Stimulated activated CD4-positive, alpha-beta T cell treated with anti-CD3 and anti-CD28 coated beads, Interleukin-15, amount 100 ng/mL, for 1 hour (primary cell): ENCODE data around the gene LSAMP.

Experiments
- DNase-seq, 2 donors: peaks; one replicate each; pipeline ENCODE4 v3.0.0-alpha.2; 2020; ENCODE audit warnings: low read depth in 1 of 2, low spot score in 1 of 2

LSAMP gene

DNA sequence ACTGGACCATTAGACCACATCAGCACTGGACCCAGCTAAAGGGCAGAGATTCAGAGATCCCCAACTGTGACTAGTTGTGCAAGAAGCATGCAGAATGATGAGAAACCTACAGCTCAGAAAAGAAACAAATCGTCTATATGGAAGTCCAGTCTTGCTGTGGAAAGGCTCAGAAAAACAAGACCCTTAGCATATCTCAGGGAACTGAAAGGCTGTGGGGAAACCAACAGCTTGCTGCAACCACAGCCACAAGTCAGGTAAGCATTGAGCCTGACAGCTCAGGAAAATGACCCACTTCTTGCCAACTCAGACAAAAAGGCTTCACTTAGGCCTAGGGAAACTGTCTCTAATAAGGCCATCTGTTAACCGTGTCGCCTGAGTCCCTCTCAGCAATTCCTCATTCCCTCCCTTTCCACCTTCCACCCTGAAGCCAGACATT, 145.6 kb downstream of the LSAMP start:
- DNase-seq: no peak

- no peak for DNase-seq
These were observed 147.1 kb downstream of the LSAMP start for GRCh38 chr3:116298151-116298550.

GRCh38 chr3:116291141-116291540, 154.1 kb downstream of the LSAMP start:
- DNase-seq: no peak

GRCh38 chr3:116288485-116288884, 156.8 kb downstream of the LSAMP start:
- DNase-seq: no peak

DNA sequence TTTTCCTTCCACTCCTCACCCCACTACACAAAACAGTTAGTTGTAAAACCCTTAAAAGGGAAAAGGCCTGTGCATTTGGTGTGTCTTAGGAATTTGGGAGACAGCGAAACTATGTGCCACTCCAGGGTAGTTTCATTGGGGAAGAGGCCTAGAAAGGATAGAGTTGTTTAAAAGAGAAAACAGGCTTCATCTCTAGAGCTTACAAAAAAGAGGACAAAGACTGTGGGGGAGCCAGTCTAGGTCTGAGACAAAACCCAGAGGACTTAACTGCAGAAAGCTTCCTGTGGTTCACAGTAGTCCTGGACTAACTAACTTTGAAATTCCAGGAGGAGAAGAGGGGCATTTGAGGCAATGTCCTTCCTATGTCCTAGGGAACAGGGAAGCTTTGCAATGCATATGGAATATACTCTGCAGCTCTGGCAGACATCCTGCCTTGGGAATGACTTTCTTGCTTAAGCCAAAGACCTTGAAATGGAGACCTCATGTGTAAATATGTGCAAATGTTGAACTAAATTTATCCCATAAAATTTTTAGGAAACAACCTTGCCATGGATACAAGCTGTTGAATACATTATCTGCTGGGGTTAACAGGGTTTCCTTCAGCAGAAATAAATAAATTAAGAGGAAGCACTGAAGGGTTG, 159.4 kb downstream of the LSAMP start:
- no peak for DNase-seq

DNA sequence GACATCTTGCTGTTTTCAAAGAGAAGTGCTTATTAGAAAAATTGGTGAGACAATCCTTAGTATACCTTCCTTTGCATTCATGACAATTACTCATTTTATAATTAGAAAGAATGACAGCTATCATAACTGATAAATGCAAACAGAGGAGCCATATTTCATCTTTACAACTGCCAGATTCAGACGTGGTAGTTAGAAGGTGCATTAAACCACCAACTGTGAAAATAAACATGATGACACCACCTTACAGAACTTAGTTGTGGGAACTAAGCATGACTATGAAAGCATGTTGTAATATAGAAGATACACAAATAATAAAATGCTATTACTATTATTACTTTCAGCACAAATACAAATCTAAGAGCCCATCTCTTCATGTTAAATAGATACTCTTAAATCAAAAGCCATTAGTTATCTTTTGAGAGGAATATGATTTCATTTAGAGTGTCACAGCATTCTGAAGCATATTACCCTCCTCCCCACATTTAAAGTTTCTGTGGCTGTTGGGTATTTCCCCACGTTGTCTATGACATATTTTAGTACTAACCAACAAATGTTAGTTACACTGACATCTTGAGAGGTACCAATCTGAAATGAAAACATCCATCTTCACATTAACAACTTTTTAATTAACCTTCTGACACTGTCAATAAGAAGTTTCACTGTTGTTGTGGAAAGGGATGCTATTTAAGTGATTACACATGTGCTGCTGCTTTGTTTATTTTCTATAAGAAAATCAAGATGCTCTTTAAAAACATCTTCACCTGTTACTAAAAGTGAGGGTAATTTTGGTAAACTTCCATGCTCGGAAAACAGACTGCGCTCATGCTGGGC, 163.8 kb downstream of the LSAMP start:
- no peak for DNase-seq

DNA sequence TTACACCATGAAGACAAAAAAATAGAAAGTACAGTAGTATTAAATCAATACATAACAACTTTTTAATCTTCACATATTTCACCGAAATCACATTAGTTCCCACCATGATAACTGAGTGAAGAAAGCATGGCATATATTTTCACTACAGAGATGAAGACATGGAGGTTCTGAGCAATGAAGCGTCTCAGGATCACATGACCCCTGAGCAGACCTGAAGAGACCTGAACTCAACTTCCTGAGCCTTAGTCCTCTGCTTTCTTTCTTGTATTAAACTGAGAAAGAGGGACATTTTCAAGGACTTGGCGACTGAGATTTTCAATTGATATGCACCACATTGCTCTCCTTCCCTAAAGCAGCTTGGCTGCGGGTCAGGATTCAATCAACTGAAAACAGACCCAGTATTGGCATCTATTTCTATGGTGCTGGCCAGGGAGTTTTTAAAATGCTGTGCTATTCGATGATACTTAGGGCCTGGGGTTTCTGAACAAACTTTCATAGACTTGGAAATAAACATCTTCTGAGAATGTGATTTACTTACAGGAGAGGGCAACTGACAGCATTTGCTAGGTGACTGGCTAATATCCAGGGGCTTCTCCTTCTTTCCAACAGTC, 165.1 kb downstream of the LSAMP start:
- DNase-seq: no peak

- no peak for DNase-seq
These were observed 168.6 kb downstream of the LSAMP start for GRCh38 chr3:116276675-116277074.

- no peak for DNase-seq
These were observed 175.2 kb downstream of the LSAMP start for GRCh38 chr3:116270056-116270455.

- no peak for DNase-seq
These were observed 178.2 kb downstream of the LSAMP start for GRCh38 chr3:116267116-116267515.

GRCh38 chr3:116265976-116266584, 179.2 kb downstream of the LSAMP start:
- no peak for DNase-seq

GRCh38 chr3:116265320-116265695, 180.0 kb downstream of the LSAMP start:
- DNase-seq: no peak

GRCh38 chr3:116264546-116265319, 180.6 kb downstream of the LSAMP start:
- DNase-seq: no peak

GRCh38 chr3:116263842-116264545, 181.3 kb downstream of the LSAMP start:
- no peak for DNase-seq

DNA sequence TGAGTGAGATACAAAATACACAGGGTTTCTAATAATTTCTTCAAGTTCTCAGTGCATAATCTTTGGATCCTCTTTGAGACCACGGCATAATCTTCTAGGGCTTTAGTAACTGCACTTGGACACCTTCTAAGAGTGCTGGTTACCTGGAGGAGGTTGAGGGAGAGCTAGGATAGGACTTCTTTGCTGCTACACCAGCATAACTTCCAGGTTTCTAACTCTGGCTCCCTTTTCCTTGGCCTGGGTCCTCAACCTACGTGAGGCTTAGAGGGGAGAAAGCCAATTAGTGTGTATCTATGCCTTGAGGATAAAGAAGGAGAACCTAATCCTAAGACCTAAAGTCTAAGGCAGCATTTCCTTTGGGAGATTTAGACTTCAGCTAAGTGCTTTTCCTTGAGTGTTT, 184.8 kb downstream of the LSAMP start:
- DNase-seq: no peak

GRCh38 chr3:116259984-116260383, 185.3 kb downstream of the LSAMP start:
- DNase-seq: no peak

- DNase-seq: no peak
These were observed 188.3 kb downstream of the LSAMP start for GRCh38 chr3:116256843-116257485.

GRCh38 chr3:116254541-116254940, 190.7 kb downstream of the LSAMP start:
- no peak for DNase-seq

GRCh38 chr3:116253511-116253910, 191.8 kb downstream of the LSAMP start:
- no peak for DNase-seq

DNA sequence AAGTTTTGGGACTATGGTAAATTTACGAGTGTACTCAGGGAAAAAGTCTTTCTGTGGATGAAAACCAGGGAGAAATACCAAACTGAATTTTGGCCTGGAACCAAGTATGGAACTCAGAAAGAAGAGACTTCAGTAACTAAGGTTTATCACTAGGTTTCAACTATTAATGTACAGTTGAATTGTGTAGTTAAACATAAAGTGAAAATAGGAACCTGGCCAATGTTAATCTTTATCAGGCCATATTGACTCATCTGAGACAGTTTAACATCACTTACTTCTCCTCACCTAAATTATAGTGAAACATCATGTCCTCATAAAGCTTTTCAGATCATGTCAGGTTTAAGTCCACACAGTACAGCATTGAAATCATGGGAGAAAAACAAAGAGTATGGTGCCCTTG, 197.7 kb downstream of the LSAMP start:
- DNase-seq: no peak
